ENCODE results near the gene TLE3. TPM values are rescaled to one million over a fixed set of nuclear protein-coding genes. Genes with fewer than 3 reads are reported as not detected.

The TLE3 gene
- total RNA-seq (ENCODE audit: low replicate concordance): 10.3 and 12.3 TPM in 2 replicates

DNA sequence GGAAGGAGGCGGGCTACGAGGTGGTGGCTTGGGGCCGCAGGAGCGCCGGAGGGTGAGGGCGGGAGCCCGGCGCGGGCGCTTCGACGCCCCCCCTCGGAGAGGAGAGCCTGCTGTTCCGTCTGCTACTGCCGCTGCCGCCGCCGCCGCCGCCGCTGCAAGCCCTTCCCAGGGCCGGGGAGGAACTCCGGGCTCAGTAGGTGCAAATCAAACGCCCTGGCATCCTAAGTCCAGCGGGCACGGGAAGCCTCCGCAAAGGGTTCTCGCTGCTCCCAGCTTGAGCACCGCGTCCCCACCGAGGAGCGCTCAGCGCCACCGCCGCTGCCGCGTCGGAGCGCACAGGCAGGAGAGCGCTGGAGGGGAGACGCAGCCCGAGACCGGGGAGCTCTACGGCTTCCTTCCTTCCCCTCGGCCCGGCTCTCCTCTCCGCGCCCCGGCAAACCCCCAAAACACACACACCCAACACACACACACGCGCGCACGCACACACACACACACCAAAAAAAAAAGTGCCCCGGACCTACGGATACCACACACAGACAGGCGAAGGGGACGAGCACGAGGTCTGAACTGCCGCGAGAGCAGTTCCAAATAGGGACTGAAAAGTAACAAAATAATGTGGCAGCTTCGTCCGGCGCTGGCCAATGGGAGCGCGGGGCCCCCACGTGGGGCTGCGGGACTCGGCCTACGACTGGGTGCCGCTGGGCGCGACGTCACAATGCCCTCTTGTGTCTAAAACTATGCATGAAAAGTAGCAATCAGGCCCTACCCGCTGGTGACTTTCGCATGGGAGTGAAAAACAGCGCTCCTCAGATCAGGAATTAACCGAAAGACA, at the start of gene TLE3:
Gene TLE3, minus strand, starts transcription at position 597 of the 832 bp plus-strand sequence. CDS start 1,119 bp downstream, outside the sequence.
- peak within 1 kb of the TSS; percentile 89 for H3K4me3 ChIP-seq (ENCODE audit: low read depth, low read length)
- TF ChIP-seq, protein P1, sequence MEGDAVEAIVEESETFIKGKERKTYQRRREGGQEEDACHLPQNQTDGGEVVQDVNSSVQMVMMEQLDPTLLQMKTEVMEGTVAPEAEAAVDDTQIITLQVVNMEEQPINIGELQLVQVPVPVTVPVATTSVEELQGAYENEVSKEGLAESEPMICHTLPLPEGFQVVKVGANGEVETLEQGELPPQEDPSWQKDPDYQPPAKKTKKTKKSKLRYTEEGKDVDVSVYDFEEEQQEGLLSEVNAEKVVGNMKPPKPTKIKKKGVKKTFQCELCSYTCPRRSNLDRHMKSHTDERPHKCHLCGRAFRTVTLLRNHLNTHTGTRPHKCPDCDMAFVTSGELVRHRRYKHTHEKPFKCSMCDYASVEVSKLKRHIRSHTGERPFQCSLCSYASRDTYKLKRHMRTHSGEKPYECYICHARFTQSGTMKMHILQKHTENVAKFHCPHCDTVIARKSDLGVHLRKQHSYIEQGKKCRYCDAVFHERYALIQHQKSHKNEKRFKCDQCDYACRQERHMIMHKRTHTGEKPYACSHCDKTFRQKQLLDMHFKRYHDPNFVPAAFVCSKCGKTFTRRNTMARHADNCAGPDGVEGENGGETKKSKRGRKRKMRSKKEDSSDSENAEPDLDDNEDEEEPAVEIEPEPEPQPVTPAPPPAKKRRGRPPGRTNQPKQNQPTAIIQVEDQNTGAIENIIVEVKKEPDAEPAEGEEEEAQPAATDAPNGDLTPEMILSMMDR (IDR thresholded peaks at IDR 0.05; ENCODE audit: insufficient read depth, low read length): peak; percentile 49
- DNase-seq (ENCODE audit: low read depth): peak; percentile 98

DNA sequence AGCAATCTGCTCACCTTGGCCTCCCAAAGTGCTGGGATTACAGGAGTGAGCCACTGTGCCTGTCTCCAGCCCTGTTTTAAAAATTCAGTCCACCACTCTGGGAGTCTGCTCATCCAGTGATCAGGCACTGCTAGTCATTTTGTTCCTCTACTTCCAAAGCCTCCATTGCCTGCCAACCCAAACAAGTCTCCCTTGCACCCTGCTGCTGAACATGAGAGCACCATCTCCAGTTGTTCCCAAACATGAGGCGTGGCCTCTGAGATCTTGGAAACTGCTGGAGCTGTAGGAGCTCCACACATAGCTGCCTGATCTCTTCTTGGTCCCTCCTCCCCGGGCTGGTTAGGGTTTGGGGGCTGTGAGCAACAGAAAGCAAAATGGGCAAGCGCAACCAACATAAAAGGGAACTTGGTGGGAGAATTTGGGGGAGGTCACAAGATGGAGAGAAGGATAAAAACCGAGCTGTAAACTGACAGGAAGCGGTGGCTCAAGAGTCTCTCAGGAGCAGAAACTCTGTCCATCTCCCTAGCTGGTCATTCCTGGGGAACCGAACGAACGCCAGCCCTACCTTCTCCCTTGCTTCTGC, 49.6 kb upstream of the TLE3 start:
- DNase-seq (ENCODE audit: low read depth): no peak
- H3K4me3 ChIP-seq (ENCODE audit: low read depth, low read length): no peak overlapping the region
- TF ChIP-seq, protein P1 (IDR thresholded peaks at IDR 0.05; ENCODE audit: insufficient read depth, low read length): no peak

DNA sequence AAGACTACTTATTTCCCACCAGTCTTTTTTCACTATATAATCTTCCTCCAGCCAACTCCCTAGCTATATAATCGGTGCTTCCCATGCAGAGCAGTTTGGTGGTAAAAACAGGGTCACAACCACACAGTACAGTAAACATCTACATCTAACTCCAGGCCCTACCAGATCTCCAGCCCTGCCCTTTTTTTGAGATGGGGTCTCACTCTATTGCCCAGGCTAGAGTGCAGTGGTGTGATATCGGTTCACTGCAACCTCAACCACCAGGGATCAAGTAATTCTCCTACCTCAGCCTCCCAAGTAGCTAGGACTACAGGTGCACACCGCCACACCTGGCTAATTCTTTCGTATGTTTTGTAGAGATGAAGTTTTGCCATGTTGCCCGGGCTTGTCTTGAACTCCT, 49.1 kb upstream of the TLE3 start:
- DNase-seq (ENCODE audit: low read depth): no peak
- TF ChIP-seq, protein P1 (IDR thresholded peaks at IDR 0.05; ENCODE audit: insufficient read depth, low read length): no peak
- no peak overlapping the region for H3K4me3 ChIP-seq (ENCODE audit: low read depth, low read length)

DNA sequence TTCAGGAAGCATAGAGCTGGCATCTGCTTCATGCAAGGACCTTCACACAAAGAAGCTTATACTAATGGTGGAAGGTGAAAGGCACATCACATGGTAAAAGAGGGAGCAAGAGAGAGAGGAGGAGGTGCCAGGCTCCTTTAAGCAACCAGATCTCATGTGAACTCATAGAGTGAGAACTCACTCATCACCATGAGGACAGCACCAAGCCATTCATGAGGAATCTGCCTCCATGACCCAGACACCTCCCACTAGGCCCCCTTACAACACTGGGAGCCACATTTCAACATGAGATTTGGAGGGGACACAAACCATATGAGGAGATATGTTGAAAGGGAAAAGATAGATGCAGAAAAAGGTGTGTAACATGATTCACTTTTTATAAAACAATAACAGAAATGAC, 48.4 kb upstream of the TLE3 start:
- no peak for DNase-seq (ENCODE audit: low read depth)
- H3K4me3 ChIP-seq (ENCODE audit: low read depth, low read length): no peak overlapping the region
- TF ChIP-seq, protein P1 (IDR thresholded peaks at IDR 0.05; ENCODE audit: insufficient read depth, low read length): no peak

DNA sequence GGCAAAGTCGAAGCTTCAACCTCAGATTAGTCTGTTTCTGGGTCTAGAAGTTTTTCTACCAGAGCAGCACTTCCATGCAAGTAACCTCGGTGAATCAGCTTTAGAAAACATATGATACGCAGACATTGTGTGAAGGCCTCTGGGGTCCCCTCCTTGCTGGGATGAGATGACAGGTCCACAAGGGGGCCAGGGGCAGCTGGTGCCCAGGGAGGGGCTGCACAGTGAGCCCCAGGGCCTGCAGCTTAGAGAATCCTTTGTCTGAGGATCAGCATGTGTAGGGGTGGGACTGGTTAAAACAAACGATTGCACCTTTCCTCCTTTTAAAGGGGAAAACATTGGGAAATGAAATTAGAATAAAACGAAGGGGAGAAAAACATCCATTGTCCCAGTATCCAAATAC, 47.5 kb upstream of the TLE3 start:
- DNase-seq (ENCODE audit: low read depth): no peak
- no peak overlapping the region for H3K4me3 ChIP-seq (ENCODE audit: low read depth, low read length)
- TF ChIP-seq, protein P1 (IDR thresholded peaks at IDR 0.05; ENCODE audit: insufficient read depth, low read length): no peak

DNA sequence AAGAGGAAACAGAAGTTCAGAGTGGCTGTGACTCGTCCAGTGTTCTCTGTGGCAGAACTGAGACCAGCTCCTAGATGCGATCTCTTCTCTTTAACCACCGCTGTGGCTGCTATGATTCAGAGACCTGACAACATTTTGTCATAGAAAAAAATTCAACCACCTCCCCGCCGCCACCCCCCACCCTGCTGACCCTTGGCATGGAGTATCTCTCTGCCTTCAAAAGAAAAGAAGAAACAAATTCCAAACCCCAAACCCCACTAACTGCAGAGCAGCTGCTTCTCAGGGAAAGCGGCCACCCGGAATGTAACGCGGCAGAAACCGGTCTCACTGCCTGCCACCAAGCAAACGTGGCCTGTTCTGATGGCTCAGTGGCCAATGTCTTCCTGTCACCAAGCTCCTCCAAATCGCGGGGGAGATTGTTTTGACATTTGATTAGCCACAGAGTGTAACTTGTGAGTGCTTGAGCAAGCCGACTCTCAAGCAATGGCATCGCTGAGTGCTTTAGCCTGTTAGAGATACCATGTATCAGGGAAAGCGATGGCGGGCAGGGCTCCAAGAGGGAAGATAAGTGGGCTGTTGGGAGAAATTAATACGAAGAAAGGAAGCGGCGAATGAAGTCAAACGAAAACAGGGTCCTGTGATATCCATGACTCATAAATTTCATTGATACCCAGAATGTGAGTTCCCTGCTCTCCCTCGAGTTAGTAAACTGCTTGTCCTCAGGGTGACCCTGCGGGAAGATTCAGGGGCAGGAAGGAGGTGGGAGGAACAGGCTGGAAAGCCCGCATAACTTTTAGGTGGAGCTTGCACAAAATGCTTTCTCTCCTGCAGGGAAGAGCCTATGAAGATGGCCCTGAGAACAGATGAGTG, 44.8 kb upstream of the TLE3 start:
- TF ChIP-seq, protein P1 (IDR thresholded peaks at IDR 0.05; ENCODE audit: insufficient read depth, low read length): no peak
- H3K4me3 ChIP-seq (ENCODE audit: low read depth, low read length): no peak overlapping the region
- DNase-seq (ENCODE audit: low read depth): no peak

Measured in fibroblast of the aortic adventitia (primary cell).